Suppressor macrophage treated with lipopolysaccharide for 4 hours (primary cell): ENCODE results near the gene TBL1X.
"Not testable (repeated sequence)": the region's sequence is repeated elsewhere in the genome, so short reads cannot be mapped to it uniquely, and the experiment has no call there.

ENCODE experiments used
- DNase-seq: peaks from one replicate; pipeline ENCODE4 v3.0.0-alpha.2; 2020

TBL1X gene

DNA sequence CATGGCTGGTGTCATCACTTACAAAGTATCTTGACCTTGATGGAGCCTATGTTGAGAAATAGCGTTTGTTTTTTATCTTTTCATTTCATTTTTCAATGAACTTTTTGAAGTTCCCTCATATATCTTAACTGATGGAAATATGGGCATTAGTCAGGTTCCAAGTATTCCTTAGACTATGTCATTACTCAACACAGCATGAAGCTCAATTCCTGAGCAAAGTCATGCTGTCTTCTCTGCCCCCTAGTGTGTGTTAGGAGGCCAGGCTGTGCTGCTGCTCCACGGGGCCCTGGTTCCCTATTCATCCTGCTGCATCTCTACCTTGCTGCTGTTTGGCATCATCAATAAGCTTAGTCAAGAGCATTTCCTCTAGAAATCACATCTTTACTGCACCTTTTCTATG is 259.9 kb downstream of the TBL1X start:
- DNase-seq: no peak

DNA sequence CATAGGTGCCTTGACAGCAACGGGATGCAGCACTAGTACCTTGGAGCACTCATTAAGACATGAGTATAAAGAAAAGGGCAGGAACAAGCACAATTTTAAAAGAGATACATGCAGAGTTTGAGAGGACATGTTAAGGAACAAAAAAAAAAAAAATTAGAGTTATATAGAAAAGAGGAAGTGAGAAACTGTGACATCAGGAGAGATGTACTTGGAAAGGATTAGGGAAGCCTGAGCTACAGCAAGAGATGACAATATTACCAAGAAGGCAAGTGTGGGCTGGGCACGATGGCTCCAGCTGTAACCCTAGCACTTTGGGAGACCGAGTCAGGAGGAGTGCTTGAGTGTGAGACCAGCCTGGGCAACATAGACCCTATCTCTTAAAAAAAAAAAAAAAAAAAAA is 263.4 kb downstream of the TBL1X start:
- peak; percentile 52 for DNase-seq

DNA sequence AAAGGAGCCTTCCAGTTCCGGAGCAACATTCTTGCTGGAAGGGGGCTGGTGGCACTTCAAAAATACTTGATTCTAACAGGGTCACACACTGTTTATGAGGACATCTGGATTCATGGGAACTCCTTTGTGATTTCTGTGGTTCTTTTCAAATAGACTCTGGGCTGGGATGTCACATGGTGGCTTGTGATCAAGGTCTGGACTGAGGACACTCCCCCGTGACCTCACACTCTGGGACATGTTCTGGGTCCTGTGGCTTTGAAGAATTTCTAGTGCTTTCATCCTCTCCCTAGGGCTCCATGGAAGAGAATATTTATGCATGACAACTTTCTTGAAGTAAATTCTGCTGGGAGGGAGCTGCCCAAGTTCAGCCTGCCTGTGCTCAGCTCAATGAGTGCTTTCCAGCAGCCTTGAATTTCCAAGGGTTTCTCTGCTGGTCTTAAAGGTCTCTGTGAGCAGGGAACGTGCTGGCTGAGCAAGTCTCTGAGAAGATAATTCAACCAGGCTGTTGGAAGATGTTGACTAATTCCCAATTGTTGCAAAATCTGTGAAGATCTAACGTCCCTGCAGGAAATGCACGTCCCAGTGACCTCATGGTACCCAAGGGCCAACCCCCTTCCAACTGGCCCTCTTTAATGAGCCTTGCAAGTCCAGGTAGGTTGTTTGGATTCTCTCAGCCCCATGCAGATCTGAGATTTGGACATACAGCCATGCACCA is 264.5 kb downstream of the TBL1X start:
- no peak for DNase-seq

DNA sequence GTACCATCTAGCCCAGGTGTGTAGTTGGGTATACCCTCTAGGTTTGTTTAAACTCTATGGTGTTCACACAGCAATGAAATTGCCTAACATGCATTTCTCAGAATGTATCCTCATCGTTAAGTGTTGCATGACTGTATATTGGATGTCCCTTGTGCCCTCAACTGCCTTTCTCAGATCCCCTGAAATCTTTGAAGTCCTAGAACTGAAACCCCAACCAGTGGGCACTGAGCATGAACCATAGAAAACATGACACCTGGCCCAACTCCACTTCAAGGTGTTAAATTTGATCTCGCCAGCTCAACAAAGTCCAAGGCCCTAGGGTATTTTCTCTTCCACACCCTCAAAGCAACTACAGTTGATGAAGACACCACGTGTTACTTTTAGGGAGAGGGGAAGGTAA is 265.2 kb downstream of the TBL1X start:
- DNase-seq: no peak

DNA sequence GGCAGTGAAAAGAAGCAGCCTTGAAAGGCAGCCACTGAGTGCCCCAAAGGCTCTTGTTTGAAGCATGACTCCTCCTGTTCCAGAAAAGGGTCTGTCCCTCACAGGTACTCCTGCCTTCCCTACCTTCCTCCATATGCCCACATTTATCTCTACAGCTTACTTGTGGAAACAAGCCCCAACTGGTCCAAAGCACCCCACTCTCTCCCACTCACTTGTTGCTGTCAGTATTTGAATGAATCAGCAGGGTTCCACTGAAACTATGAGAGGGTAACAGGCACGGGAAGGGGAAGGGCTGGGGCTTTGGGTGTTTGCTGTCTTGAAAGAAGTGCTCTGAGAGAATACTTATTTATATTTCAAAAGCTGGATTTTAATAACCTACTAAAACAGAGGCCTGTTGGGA is 265.9 kb downstream of the TBL1X start:
- DNase-seq: no peak

DNA sequence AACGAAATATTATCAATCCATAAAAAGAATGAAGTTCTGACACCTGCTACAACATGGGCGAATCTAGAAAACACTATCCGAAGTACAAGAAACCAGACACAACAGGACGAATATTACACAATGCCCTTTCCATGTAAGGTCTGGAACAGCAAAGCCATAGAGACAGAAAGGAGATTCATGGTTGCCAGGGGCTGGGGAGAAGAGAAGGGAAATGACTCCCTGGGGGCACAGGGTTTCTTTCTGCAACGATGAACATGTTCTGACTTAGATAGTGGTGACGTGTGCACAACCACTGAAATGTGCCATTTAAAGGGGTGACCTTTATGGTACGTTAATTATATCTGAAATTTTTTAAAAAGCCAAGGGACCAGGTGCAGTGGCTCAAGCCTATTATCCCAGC is 272.5 kb downstream of the TBL1X start:
- no peak for DNase-seq

DNA sequence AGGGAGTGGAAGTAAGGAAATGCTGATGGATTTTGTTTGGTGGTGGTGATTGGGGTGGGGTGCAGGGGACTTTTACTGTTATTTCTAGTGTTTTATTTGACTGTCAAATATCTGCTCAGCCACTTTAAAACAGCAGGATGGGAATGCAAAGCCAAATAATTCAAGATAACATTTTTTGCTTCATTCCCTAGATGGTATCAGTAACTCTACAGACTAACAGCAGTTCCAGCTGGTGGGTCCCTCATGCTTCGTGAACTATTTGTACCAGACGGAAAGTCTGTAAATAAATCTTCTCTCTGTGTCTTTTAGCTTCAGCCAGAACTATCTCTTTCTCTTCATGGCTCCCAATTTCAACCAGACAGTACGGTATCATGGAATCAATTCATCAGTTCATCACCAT is 273.3 kb downstream of the TBL1X start:
- no peak for DNase-seq

DNA sequence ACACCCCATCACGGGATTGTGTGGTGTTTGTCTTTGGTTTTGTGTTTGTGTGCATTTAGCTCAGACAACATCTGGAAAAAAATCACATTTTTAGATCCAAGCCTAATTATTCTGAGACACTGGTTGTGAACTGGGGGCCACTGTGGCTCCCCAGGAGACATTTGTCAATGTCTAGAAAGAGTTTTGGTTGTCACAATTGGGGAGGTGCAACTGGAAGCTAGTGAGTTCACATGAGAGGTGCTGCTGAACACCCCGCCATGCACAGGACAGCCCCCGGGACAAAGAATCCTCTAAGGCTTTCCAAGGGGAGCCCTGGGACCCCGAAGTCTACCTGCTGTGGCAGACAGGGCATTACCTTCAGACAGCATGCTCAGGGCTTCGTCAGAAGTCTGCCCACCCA is 274.3 kb downstream of the TBL1X start:
- no peak for DNase-seq

DNA sequence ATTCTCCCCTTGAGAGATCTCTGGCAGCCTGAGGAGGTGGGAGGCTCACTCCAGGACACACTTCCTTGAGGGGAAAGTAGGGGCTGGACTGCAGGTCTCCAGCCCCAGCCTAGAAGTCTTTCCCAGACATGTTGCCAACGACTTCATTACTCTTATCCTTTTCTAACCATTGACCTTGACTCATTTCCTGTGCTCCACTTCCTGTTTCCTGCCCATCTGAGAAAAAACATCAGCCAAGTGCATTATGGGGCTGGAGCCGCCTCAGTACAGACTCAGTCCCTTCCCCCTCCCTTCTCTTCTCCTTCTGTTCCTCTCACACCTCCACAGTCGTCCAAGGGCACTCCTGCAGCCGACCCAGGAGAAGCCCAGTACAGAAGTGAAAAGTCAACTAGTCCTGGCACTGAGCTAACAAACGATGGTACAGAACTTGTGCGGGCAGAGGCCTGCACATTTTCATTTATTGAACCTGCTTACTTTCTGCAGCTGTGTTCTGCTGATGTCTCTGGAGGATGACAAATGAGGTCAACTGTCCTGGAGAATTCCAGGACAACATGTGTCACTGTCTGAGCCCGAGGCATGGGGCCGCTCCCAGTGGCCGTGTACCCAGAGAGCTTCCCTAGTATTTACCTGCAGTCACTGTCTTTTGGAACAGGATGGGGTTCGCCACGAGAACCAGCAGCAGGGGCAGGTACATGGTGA is 280.7 kb downstream of the TBL1X start:
- DNase-seq: no peak

DNA sequence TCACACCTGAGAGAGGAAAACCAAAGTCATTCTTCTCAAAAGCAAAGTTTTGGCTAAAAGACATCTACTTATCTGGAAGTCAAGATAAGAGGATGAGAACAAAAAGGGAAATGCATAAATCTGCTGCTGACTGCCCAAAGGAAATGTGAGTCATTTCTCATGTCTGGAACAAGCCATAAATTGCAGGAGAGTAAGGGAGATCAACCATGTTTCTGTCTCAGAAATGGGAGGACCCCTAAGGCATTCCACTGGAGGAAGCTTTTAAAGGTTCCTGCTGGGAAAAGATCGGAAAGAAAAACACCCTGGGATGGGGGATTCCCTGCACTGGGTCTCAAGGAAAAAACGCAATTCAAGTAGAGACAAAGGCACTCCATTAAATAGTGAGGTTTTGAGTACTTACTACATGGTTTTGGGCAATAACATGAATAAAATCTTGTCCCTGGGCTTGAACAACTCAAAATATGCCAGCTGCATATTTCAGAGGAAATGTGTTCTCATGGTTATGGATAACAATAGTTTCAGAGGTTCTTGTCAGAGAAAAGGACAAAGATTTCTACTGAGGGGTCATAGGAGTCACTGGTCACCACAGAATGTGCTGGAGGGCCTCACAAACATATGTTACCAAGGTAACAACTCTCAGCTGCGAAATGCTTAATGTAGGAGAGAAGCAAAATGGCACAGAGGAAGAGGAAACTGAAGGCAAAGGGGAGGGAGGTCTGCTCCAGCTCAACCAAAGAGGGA is 281.5 kb downstream of the TBL1X start:
- DNase-seq: peak; percentile 8

DNA sequence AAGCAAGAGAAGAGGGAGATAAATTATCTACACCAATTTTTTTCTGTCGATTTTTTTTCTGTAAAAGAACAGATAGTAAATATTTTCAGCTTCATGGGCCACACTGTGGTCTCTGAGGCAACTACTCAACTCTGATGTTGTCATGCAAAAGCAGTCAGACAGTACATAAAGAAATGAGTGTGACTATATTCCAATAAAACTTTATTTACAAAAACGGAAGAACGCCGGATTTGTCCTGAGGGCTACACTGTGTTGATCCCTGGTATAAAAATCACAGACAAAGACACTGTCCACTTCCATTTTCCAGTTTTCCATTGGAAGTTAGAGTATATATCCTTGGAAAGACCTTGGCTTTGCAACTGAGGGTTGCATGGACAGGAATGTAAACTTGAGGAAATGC is 282.8 kb downstream of the TBL1X start:
- no peak for DNase-seq

DNA sequence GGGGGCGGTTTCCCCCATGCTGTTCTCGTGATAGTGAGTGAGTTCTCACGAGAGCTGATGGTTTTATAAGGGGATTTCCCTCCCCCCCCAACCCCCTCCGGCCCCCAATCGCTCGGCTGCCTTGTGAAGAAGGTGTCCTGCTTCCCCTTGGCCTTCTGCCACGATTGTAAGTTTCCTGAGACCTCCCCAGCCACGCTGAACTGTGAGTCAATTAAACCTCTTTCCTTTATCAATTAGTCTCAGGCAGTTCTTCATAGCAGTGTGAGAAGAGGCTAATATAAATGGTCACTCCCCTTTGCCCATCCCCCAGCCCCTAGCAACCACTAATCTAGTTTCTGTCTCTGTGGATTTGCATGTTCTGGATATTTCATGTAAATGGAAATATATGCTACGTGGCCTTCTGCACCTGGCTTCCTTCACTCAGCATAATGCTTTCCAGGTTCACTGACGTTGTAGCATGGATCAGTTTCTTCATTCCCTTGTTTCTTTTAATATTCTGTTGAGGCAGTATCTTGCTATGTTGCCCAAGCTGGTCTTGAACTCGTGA is 284.4 kb downstream of the TBL1X start:
- no peak for DNase-seq

DNA sequence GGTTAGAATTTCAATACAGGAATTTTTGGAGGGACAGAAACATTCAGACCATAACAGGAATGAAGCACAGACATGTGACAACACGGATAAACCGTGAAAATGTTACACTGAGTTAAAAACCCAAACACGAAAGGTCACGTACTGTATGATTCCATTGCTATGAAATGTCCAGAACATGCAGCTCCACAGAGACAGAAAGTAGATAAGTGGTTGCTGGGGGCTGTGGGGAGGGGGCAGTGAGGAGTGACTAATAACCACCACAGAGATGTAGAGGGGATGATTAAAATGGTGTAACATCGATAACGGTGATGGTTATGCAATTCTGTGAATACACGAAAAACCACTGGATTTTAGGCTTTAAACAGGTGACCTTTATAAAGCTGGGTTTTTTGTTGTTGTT is 292.5 kb downstream of the TBL1X start:
- DNase-seq: no peak

DNA sequence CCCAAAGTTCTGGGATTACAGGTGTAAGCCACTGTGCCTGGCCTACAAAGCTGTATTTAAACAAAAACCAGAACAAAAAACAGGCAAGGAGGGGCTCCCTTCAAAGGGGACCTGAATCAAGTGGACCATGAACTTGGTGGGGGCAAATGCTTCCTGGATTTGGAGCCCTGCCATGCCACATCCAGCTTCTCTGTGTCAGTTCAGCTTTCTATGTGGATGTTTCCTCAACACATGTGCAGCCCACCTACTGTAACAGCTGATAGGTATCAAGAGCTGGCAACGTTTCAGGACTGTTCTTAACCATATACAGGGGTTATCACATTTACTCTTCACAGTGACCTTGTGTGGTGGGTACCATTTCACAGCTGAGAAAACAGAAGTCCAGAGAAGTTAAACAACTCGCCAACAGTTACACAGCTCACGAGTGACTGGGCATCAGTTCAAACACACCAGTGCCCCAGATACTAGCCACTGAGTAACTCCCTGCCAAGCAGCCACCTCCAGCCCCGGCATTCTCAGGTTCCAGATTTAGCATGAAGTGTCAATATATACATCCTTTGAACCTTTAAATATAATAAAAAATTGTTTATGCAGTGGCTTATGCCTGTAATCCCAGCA is 293.3 kb downstream of the TBL1X start:
- DNase-seq: no peak

DNA sequence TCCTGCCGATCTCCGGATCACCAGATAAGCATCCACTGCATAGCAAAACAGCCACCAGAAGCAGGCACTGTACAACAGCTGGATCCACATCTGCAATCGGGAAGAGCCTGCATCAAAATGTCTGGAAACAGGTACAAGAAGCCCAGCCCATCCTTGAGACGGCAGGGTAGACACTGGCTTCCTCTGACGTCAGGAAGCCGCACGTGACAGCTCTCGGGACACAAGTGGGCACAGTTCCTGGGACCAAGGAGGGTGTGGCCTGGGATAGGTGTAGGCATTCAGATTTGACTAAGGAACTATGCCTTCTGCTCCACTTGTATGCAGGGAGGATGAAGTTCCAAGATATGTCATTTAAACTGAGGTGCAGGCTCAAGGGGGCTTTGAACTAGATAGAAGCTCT is 294.5 kb downstream of the TBL1X start:
- no peak for DNase-seq

DNA sequence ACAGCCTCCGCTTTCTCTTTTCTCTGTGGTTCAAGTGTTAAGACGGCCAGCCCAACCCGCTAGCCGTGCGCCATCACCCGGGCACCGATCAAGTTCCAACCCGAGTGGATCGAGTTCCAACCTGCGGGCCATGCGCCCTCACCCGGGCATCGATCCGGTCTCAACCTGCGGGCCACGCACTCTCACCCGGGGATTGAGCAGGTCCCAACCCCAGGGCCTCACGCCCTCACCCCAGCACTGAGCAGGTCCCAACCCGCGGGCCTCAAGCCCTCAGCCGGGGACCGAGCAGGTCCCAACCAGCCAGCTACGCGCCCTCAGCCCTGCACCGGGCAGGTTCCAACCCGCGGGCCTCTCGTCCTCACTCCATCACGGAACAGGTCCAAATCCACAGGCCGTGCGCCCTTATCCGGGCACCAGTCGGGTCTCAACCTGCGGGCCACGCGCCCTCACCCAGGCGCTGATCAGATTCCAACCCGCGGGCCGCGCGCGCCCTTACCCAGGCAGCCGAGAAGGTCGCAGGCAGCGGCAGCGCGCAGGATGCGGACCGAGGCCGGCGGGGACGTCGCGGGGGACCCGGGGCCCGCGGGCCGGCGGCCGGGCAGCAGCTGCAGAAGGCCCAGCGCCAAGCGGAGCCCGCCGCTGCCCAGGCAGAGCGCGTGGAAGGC is 300.3 kb downstream of the TBL1X start:
- DNase-seq: no peak

DNA sequence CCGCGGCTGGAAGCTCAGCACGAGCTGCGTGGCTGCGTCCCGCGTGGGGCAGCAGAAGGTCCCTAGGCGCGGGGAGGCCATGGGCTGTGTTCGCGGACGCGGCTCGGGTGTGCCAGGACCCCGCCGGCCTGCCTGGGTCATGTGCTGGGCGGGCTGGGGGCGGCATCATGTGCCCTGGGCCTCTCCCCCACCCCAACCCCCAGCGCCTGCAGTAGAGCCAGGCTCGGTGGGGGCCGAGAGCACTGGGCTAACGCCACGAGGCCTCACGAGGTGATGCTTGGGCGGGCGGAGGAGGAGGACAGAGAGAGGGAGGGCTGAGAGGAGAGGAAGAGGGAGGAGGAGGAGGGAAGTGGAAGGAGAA is 300.9 kb downstream of the TBL1X start, which contains the start of gene GPR143:
GPR143 (minus strand) TSS at position 111 of the 361 bp plus-strand sequence; CDS start at position 81, 30 bp downstream.
- DNase-seq: no peak

DNA sequence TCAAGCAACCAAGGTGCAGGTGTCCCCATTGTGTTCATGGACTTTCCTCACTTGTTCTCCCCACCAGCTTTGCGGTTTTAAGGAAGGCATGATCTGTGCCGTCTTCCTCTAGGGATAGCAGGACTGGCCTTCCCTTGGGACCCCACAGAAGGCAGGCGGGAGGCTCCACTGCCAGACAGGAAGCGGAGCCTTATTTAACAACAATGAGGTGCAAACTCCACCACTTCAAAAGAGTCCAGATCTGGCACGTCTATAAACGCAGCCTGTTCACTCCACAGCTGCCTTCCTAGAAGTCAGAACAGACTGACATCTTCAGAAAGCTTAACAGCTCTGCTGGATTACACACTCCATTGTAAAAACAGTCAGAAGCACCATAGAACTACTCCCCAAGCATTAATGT is 302.5 kb downstream of the TBL1X start:
- no peak for DNase-seq

DNA sequence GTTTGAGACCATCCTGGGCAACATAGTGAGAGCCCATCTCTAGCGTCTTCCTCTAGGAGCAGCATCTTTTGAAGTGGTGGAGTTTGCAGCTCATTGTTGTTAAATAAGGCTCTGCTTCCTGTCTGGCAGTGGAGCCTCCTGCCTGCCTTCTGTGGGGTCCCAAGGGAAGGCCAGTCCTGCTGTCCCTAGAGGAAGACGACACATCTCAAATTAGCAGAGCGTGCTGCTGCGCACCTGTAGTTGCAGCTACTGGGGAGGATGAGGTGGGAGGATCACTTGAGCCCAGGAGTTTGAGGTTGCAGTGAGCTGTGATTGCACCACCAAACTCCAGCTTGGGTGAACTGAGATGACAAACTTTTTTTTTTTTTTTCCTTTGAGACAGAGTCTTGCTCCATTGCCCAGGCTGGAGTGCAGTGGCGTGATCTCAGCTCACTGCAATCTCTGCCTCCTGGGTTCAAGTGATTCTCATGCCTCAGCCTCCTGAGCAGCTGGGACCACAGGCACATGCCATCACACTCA is 303.5 kb downstream of the TBL1X start:
- DNase-seq: not testable (repeated sequence)

DNA sequence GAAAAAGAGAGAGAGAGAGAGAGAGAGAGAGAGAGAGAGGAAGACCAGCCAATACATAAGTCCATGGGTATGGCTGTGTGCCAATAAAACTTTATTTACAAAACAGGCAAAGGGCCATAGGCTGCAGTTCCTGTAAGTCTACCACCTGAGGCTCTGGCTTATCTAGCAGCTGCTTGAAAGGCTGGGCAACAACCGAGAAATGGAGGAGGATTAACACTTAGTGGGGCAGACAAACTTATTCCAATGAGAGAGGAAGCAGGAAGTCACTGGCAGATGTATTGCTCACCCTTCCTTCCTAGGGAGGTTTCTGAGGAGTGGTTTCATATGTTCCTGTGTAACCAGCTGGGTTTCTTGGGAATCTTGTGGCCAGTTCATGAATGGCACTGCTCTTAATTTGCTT is 305.5 kb downstream of the TBL1X start:
- no peak for DNase-seq

DNA sequence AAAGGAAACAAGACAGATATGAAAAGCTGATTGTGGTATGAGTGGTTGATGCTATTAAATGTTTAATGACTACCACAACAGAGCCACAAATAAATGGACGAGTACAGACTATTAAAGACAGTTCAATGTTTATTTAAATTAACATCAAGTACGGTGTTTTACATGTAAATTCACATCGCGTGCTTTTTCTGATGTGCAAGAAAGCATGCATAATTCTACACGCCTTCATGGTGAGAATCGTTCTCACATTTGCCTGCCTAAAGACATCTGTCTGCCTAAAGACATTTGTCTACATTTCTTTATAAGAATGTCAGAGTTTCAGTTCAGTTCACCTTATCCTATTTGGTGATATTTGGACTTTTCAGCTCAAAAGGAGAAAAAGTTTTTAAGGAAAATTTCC is 308.1 kb downstream of the TBL1X start:
- no peak for DNase-seq

DNA sequence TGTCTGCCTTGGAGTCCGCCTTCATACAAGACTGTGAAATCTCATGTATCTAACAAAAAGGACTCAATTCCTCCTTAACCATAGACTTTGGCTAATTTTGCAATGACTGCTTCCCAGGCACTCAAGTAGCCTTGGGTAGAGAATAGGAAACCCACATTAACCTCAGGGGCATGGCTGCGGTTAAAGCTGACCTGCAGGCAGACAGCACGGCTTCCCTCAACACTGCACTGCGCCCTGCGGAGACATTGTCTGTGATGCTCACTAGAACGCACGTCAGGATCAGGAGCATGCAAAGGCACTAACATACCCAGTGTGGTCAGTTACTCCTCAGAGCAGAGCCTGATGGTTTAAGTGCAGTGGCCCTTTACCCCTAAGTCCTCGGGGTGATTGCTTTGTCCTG is 311.1 kb downstream of the TBL1X start:
- DNase-seq: no peak

DNA sequence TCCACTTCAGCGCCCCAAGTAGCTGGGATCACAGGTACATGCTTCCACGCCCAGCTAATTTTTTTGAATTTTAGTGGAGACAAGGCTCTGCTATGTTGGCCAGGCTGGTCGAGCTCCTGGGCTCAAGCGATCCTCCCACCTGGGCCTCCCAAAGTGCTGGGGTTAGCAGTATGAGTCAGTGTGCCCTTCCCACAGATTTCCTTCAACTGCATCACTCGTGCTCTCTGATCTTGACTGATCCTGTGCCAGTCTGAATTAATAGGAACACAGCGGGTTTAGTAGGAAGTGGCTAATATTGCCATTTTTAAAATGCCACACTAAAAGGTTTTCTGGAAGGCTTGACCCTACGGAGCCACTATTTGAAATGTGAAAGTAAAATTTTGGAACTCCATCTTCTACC is 317.1 kb downstream of the TBL1X start:
- DNase-seq: no peak
